ENCODE results near the gene CD248.
"Not testable (repeated sequence)": the region's sequence is repeated elsewhere in the genome, so short reads cannot be mapped to it uniquely, and the experiment has no call there.

CD248 gene

DNA sequence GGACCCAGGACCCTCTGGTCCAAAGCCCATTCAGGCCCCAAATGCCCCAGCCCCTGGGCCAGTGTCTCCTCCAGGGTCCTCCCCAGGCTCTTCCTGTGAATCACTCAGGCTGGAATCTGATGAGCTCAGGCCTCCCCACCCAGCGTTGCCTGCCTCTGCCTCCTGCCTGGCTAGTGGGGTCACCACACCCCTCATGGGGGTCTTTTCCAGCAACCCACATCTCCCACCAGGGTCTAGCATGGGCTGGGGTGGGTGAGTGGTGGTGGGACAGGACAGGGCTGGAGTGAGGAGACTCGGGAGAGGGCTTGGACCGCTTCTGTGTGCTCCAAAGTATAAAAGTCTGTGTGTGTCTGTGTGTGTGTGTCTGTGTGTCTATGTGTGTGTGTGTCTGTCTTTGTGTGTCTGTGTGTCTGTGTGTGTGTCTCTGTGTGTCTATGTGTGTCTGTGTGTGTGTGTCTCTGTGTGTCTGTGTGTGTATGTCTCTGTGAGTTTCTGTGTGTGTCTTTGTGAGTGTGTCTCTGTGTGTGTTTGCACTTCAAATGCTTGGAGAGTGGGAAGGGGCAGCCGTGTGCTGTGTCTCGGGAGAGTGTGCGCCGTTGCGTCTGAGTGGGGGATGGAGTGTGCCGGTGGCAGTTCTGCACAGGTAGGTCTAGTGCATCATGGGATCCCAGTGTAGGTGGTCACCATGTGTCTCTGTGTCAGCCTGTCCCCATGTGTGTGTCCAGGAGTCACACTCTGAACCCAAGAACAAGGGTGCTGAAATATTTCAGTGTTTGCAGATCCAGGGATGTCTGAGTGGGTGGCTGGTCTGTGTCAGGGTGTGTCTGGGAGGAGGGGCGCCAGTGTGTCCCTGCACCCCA, 10.6 kb upstream of the CD248 start:
- no peak for DNase-seq

DNA sequence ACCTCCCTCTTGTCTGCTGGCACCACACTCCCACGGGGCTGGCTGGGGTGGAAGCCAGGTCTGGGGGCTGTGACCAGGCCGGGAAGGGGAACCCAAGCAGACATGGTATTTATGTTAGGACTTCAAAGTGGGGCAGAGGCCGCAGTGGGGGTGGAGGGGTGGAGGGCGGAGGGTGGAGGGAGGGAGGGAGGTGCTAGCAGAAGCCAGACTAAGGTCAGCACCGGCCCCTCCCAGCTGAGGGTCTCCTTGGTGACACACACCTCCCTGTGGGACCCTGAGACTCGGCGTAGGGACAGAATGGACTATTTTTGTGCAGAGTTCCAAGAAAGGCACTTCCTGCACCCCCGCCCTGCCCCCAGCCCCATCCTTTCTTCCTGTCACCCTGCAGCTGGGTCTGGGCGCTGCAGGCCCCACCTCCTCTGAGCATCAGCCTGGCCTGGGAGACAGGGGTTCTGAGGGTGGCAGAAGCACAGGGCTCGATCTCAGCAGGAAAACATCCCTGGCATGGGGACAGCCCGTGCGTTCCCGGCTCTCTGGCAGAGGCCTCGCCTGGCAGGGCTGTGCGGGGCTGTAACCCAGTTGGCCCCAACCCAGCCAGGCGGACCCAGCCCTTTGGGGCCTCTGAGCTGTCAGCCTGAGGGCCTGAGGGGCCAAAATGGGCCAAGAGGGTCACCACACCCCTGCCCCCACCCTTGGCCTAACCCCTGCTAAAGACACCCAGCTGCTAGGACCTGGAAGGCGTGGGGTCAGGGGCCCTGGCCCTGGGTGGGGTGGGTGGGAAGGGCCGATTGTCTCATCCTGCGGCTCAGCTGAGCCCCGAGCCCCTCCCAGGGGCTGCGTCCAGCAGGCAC, 9.6 kb upstream of the CD248 start:
- DNase-seq, result no peak

DNA sequence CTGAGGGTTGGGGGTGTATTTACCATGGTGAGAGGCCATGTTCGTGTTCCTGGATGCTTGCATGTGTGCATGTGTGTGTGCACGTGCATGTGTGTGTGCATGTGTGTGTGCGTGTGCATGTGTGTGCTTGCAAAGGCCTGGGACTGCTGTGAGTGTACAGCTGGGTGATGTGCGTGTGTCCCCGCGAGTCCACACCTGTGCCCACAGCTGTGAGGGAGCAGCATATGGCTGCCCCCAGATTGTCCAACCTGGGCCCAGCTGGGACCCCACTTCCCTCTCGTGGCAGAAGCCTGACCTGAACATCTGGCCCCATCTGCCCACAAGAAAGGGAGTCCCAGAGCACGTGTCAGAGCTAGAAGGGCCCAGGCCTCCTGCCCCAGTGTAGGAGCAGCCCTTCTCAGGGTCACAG, 8.4 kb upstream of the CD248 start:
- DNase-seq, result no peak

DNA sequence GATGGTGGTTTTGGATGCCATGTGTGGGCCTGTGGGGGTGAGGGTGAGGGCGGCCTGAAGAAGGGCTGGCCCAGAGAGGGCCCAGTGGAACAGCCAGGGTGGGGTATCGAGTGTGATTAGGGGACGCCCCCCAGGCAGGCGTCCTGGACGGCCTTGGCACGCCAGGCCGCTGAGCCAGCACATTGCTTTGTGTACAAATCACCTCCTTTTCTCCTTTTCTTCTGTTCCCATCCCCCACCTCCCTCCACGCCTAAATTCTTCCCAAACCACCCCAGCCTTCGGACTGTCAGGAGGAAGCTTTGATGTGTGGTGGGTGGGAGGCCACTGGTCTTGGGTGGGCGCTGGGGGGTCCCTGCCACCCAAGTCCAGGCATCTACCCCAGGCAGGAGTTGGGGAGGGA, 7.8 kb upstream of the CD248 start:
- DNase-seq, result no peak

- DNase-seq, result no peak
Observed at GRCh38 chr11:66323684-66324083, 6.8 kb upstream of the CD248 start.

- DNase-seq, result no peak
Observed at GRCh38 chr11:66322732-66323427, 6.0 kb upstream of the CD248 start.

GRCh38 chr11:66321606-66322005, 4.8 kb upstream of the CD248 start:
- DNase-seq, result no peak

DNA sequence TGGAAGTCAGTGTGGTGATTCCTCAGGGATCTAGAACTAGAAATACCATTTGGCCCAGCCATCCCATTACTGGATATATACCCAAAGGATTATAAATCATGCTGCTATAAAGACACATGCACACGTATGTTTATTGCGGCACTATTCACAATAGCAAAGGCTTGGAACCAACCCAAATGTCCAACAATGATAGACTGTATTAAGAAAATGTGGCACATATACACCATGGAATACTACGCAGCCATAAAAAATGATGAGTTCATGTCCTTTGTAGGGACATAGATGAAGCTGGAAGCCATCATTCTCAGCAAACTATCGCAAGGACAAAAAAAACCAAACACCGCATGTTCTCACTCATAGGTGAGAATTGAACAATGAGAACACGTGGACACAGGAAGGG, 3.9 kb upstream of the CD248 start:
- not testable (repeated sequence) for DNase-seq

GRCh38 chr11:66320289-66320688, 3.4 kb upstream of the CD248 start:
- DNase-seq, result not testable (repeated sequence)

GRCh38 chr11:66318600-66318970, 1.7 kb upstream of the CD248 start:
- DNase-seq, result no peak

- no peak for DNase-seq
Observed at GRCh38 chr11:66317723-66318599, 1.1 kb upstream of the CD248 start.

DNA sequence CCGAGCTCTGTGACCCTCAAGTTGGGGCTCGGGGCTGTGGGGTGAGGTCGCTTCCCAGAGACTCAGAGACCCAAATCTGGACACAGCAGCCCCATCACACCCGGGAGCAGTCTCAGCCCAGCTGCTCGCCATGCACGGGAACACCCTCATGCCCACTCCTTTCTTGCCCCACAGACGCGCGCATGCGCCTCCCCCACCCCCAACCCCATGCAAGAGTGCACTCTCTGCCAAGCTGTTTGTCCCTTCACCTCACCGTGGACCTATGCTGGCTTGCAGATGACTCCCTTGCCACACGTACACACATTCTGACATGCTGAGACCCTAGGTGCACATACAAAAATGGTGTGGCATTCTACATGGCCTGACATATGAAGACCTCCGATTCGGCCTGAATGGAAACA, 478 bp upstream of the CD248 start:
- DNase-seq, result no peak

DNA sequence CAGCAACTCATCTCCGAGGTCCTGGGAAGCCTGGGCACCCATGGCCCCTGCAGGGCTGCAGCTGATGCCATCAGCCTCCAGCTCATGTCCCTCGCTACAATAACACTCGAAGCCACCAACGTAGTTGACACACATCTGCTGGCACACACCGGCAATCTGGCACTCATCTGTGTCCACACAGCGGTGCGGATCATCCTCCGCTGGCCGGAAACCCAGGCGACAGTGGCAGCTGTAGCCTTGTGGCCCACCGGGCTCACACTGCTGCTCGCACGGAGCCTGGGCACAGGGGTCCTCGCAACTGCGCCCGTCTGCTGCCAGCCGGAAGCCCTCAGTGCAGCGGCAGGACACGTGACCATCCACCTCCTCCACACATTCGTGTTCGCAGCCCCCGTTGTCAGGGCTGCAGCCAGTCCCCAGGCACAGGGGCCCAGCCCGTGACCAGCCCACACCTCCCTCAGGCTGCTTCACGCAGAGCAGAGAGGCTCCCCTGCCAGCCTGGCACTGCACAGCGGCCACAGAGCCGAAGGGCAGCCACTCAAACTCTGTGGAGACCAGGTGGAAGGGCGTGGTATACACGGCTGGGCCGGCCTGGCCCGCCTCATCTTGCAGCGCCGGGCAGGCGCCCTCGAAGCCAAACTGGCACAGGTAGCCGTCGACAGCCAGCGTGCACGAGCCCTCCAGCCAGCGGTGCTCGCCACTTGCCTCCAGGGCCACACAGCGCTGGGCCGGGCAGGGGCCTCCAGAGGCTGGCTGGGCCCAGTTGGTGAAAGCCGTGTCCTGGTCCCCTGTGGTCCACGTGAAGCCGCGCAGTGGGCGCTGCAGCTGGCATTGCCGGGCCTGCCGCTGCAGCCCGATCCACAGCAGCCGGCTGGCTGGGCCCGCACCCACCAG, 678 bp downstream of the CD248 start:
- DNase-seq, result no peak

- no peak for DNase-seq
Observed at GRCh38 chr11:66315498-66315885, 1.4 kb downstream of the CD248 start.

- no peak for DNase-seq
Observed at GRCh38 chr11:66314561-66315497, 2.0 kb downstream of the CD248 start.

DNA sequence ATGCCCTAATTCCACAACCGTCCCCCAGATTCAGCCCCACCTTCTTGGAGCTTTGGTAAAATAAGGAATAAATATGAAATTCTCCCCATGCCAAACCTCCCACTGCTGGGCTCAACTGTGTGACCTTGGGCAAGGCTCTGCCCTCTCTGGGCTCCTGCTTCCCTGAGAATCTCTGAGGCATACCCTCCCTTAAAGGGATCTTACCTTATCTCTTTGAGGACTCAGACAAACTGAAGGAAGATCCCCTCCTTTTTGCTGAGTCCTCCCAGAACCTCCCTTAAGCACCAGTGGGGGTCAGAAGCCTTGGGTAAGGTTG, 2.7 kb downstream of the CD248 start:
- DNase-seq, result no peak

DNA sequence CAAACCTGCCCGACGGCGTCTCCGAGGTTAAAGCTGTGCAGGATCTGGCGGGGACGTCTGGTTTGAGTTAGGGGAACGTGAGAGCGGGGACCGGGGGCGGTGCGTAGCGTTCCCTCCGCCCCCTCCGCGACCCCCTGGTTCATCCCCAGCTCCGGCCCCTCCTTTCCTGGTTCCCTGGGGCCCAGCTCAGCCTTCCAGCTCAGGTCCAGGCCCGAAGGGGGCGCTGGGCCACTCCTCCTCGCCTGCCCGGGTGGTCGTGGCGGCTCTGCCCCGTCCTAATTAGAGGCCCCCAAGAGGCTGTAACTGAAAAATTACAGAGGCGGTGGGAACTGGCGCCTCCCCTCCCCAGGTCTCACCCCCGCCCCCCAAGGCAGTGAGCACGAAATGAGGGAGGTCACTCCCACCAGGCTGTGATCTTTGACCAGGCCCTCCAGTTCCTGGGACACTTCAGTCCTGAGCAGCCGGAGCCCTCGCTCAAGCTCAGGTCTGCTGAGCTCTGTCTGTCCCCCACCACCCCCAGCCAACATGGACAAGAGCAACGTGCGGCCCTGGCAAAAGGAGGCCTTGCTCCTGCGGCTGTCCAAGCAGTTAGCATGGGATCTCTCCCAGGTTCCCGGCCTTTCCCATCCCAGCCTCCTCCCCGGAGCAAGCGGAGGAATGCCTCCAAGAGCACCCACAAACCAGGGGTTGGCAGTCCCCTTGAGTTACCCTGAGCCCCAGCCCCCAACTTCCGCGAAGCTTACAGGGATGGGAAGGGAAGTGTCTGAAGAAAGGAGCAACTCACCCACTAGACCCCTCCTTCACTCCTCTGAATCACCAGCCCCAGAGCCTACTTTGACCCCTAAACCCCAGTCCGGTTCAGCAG, 3.3 kb downstream of the CD248 start:
- no peak for DNase-seq

DNA sequence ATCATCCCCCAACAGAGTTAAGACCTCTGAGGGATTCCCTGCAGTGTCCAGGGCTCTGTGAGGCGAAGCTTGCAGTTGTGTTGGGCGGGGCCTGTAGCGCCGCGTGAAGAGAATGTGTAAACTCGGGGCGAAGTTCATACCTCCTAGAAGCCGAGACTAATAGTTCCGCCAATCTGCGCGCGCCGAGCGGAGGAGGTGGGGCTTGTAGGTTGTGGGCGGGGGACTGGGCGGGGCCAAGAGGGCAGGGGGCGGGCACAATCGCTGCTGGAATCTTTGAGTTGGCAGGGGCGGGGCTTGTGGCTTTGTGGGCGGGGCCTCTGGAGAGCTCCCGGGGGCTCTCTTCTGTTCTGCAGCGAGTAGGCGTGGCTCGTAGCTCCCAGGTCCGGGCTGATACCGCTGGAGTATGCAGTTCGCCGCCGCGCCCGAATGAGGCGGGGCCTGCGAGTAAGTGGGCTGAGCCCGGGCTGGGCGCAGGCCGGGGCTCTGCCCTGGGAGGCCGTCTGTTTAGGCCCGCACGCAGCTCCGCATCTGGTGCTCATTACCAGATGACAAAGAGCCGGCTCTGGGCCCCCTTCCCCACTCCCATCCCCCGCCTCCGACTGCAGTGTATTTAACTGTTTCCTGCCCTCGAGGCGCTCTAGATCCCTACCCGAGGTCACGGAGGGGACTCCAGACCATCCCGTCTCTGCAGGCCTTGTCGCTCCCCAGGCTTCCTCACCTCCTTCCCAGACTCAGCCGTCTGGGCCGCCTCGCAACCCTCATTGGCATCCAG, 4.1 kb downstream of the CD248 start:
- DNase-seq, result peak; percentile 48
